HG03342 (cell line): Measurements from ENCODE around the gene CCDC91.

Source experiments
- ATAC-seq: cut with Tn5 transposase; IDR thresholded peaks from one replicate; pipeline ENCODE4 v1.9.1; 2021; ENCODE audit warnings: mild to moderate bottlenecking, moderate library complexity; ENCODE audit not compliant: unreplicated experiment

Gene CCDC91

GRCh38 chr12:28570811-28571210, 380.6 kb downstream of the CCDC91 start:
- ATAC-seq, result no peak

DNA sequence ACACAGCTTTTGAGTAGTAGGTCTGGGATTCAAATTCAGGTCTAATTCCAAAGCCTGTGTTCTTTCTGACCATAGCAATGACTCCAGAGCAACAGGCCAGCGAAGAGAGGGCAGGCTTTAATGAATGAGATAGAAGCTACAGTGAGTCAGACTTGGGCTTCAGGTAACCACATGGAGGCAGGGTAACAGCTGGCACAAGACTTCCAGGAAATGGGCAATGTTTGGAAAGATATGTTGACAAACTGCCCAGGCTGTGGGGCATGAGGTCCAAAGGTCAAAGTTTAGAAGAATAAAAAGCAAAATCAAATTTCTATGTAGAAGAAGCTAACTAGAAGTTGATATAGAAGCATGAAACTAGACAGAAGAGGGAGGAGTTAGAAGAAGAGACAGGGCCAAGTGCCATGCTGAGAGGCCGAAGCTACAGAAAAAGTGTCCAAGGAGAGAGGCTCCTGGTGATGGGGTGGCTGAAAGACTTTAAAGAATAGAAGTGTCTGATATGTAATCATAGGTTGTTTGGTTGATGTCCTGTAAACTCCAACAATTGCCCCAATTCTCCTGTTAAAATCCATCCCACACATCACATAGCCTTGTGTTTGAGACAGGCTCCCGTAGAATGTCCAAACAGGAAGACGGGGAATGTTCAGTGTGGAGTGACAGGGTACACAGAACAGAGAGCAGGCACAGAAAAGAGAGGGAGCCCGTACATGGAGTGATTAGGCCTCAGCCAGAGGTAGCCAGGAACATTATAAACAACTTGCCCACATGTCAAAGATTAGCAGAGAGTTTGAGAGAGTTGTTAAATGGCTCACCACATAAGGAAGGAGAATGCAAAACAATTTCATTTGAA, 384.7 kb downstream of the CCDC91 start:
- no peak for ATAC-seq

- ATAC-seq, result no peak
Observed at GRCh38 chr12:28575593-28576205, 385.4 kb downstream of the CCDC91 start.

DNA sequence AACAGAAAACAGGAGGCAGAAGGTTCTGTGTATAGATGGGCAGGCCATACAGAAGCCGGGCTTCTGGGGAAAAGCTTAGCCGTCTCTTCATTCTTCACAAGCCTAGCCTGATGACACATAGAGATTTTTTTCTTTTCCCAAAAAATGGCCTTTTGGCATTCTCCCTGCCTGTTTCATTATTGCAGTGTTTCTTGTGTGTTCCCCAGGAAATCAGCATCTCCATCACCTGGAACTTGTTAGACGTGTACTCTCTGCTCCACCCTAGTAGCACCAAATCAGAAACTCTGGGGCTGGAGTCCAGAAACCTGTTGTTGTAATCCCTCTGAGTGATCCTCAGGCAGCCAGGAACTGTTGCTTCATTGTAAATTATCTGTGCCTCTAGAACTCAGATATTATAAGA, 388.1 kb downstream of the CCDC91 start:
- no peak for ATAC-seq

DNA sequence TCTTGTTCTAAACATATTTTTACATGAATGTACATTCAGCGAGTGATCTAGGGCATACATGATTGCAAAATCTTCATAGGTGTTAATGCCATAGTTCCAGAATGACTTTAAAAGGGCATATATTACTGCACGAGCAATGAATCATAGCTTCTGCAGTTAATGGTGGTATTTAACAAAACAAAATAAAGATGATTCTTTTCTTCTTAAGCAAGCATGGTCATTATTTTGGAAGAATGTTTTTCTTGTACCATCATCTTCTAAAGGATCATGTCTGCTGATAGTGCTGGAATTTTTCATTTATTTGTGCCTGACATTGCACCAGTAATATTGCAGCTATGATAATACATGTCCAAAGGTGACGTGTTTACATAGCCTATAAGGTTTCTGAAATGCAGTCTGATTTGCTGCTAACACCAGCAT, 388.6 kb downstream of the CCDC91 start:
- ATAC-seq, result no peak

DNA sequence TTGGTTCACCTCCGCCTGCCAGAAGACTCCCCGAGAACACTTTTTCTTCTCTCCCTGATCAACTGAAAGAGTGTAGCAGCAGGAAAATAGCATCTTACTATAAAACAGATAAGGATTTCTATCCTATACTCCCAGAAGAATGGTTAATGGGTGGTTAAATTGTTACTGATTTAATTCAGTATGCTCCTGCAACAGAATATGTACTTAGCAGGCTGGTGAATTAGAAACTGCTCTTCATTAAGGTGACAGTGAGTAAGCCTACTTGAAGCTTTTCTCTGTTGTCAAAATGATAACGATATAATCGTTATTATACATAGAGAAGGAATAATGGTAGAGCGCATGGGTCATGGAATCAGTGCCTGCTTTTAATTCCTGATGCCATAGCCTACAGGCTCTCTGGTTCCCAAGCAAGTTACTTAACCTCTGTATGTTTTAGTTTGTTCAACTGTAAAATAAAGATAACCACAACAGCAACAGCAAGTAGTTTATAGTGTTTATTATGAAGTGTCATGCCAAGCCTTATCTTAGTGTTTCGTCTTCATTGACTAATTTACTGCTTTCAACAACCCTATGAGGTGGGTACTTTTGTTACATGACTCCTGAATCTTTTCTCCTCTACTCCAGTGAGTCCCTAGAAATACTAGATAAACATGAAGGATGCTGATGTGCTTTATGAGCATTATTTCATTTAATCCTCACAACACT, 392.6 kb downstream of the CCDC91 start:
- no peak for ATAC-seq

- ATAC-seq, result no peak
Observed at GRCh38 chr12:28583701-28584261, 393.5 kb downstream of the CCDC91 start.

DNA sequence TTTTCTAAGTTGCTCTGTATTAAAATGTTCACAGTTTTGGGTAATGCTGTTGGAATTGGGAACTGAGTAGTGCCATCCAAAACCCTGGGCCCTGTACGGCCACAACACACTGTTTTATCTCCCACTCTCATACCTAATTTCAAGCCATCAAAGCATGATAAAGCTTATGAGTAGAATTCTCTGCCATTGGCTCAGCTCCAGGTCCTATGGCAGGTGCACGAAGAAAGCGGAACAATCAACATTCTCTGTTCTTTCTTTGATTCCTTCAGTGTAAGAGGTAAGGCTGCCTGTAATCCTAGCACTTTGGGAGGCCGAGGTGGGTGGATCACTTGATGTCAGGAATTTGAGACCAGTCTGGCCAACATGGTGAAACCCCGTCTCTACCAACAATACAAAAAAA, 394.9 kb downstream of the CCDC91 start:
- ATAC-seq, result no peak

GRCh38 chr12:28586481-28586880, 396.2 kb downstream of the CCDC91 start:
- ATAC-seq, result no peak

GRCh38 chr12:28591831-28592230, 401.6 kb downstream of the CCDC91 start:
- ATAC-seq, result no peak
